Measurements from ENCODE around the gene TLK2. TPM values are rescaled to one million over a fixed set of nuclear protein-coding genes. Genes with fewer than 3 reads are reported as not detected.

TLK2 gene
- total RNA-seq, 3 donors from 2014 or later (not counting 1 experiment from before 2014, with no cell fraction given) = 63.8 to 77.2 (median 68.2) TPM

DNA sequence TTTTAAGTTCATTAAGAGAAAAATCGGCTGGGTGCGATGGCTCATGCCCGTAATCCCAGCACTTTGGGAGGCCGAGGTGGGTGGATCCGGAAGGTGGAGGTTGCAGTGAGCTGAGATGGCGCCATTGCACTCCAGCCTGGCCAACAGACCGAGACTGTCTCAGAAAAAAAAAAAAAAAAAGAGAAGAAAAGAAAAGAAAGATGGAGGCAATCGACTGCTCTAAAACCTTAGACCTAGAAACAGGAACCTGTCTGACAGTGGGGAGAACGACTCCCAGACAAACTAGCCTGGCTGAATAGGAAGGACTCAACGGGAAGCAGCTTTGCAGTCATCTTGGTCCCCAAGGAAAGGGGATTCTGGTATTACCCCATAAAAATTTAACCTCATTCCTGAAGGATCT is 162.5 kb downstream of the TLK2 start:
- Histone ChIP-seq H3K4me3 (ENCODE audit: low read length) (no peak overlapping the region), H3K27ac (ENCODE audit: low read length) (no peak overlapping the region), H3K4me1 (ENCODE audit: control insufficient read depth, insufficient read depth, low read length) (no peaks in the 10 kb centered on the region), H3K9me3 (ENCODE audit: control insufficient read depth, insufficient read depth, low read length) (no peaks in the 10 kb centered on the region), H3K27me3 (ENCODE audit: control insufficient read depth, insufficient read depth, low read length) (no peaks in the 10 kb centered on the region), H3K36me3 (ENCODE audit: control insufficient read depth, insufficient read depth, low read length) (no peaks in the 10 kb centered on the region)
- Mint-ChIP-seq H3K27me3 (ENCODE audit: low read depth in 2 of 2) (peaks cover 0 to 5% of the 10 kb centered on the region in 2 donors), H3K4me3 (no peak overlapping the region), H3K9me3 (no peaks in the 10 kb centered on the region), H3K4me1 (no peaks in the 10 kb centered on the region), H3K27ac (no peak overlapping the region), H3K36me3 (no peaks in the 10 kb centered on the region)
- no peak for ATAC-seq
- DNase-seq = no peak
- intact Hi-C loops (cut with micrococcal nuclease) = no loop called here
- TF ChIP-seq, protein P1, sequence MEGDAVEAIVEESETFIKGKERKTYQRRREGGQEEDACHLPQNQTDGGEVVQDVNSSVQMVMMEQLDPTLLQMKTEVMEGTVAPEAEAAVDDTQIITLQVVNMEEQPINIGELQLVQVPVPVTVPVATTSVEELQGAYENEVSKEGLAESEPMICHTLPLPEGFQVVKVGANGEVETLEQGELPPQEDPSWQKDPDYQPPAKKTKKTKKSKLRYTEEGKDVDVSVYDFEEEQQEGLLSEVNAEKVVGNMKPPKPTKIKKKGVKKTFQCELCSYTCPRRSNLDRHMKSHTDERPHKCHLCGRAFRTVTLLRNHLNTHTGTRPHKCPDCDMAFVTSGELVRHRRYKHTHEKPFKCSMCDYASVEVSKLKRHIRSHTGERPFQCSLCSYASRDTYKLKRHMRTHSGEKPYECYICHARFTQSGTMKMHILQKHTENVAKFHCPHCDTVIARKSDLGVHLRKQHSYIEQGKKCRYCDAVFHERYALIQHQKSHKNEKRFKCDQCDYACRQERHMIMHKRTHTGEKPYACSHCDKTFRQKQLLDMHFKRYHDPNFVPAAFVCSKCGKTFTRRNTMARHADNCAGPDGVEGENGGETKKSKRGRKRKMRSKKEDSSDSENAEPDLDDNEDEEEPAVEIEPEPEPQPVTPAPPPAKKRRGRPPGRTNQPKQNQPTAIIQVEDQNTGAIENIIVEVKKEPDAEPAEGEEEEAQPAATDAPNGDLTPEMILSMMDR (IDR thresholded peaks at IDR 0.05) = no peak
- WGBS (ENCODE audit: insufficient coverage) = 75% methylated on average over 10 of the region's 10 CpGs

DNA sequence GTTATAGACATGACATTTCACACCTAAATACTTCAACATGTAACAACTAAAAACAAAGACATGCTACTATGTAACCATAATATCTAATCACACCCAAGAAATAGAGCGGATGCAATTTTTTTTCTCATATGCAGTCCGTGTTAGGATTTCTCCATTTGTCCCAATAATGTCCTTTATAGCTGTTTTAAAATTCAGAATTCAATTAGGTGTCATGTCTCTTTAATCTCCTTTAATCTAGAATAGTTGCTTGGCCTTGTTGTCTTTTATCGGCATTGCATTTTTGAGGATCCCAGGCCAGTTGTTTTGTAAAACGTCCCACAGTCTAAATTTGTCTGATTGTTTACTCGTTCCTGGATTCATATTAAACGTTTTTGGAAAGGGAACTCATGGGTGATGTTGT is 163.3 kb downstream of the TLK2 start:
- Mint-ChIP-seq H3K4me3 (no peak overlapping the region), H3K36me3 (no peaks in the 10 kb centered on the region), H3K9me3 (no peaks in the 10 kb centered on the region), H3K27me3 (ENCODE audit: low read depth in 2 of 2) (peaks cover 0 to 5% of the 10 kb centered on the region in 2 donors), H3K4me1 (no peaks in the 10 kb centered on the region), H3K27ac (no peak overlapping the region)
- Histone ChIP-seq H3K9me3 (ENCODE audit: control insufficient read depth, insufficient read depth, low read length) (no peaks in the 10 kb centered on the region), H3K27me3 (ENCODE audit: control insufficient read depth, insufficient read depth, low read length) (no peaks in the 10 kb centered on the region), H3K36me3 (ENCODE audit: control insufficient read depth, insufficient read depth, low read length) (no peaks in the 10 kb centered on the region), H3K4me1 (ENCODE audit: control insufficient read depth, insufficient read depth, low read length) (no peaks in the 10 kb centered on the region), H3K27ac (ENCODE audit: low read length) (no peak overlapping the region), H3K4me3 (ENCODE audit: low read length) (no peak overlapping the region)
- TF ChIP-seq, protein P1 (IDR thresholded peaks at IDR 0.05) = no peak
- WGBS (ENCODE audit: insufficient coverage) = 90% methylated on average over 6 of the region's 6 CpGs
- intact Hi-C loops (cut with micrococcal nuclease) = no loop called here
- ATAC-seq (no peak), DNase-seq (no peak)

DNA sequence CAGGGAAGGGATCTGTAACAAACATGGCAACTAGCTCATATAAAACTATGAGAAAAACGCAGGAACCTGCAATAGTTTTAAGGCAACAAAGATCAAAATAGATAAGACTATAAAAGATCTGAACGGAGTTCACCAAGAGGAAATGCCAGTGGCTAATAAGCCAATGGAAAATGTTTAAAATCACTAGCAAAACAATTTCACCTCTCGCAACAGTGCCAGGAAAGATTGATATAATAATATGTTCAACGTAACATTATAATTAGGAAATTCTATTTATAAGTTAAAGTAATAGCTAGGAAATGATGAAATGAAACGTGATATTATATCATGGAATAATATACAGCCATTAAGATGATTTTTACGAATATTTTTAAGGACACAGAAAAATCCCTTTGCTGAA is 164.9 kb downstream of the TLK2 start:
- Mint-ChIP-seq H3K36me3 (no peaks in the 10 kb centered on the region), H3K27ac (no peak overlapping the region), H3K4me1 (no peaks in the 10 kb centered on the region), H3K4me3 (no peak overlapping the region), H3K27me3 (ENCODE audit: low read depth in 2 of 2) (peaks cover 0 to 5% of the 10 kb centered on the region in 2 donors), H3K9me3 (no peaks in the 10 kb centered on the region)
- ATAC-seq = no peak
- no peaks in the 10 kb centered on the region for H3K27me3 ChIP-seq (ENCODE audit: control insufficient read depth, insufficient read depth, low read length)
- H3K36me3 ChIP-seq (ENCODE audit: control insufficient read depth, insufficient read depth, low read length) = no peaks in the 10 kb centered on the region
- no peak overlapping the region for H3K4me3 ChIP-seq (ENCODE audit: low read length)
- no peak for DNase-seq
- intact Hi-C loops (cut with micrococcal nuclease) = no loop called here
- TF ChIP-seq, protein P1 (IDR thresholded peaks at IDR 0.05) = no peak
- H3K27ac ChIP-seq (ENCODE audit: low read length) = no peak overlapping the region
- no peaks in the 10 kb centered on the region for H3K4me1 ChIP-seq (ENCODE audit: control insufficient read depth, insufficient read depth, low read length)
- 67% methylated on average over 3 of the region's 6 CpGs for WGBS (ENCODE audit: insufficient coverage)
- no peaks in the 10 kb centered on the region for H3K9me3 ChIP-seq (ENCODE audit: control insufficient read depth, insufficient read depth, low read length)

DNA sequence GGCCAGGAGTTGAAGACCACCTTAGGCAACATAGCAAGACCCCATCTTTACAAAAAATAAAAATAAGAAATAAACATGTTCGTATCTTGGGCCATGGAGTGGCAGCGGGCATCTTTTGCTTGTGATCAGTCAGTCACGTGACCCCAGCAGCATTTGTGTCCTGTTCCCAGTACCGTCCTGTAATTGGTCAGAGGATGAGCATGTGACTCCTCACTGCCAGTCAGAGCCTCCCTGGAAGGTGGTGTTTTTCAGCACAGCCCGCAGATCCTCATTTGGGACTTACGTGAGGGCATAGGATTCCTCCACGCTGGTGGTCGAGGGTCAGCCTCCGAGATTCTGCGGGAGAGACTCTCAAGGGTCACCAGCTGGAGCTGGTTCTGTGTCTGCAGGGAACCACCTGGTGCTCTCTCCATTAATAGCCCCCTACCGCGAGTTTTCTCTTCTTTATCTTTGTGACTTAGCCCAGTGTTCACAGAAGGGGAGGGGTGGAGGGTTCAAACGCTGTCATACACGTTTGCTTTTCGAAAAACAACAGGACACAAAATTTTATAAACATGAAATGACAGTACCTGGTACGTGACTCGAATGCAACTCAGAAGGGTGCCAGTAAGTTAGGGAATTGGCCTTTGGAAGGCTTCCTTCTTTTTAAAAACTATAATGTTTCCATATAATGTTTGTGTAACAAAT is 166.0 kb downstream of the TLK2 start:
- Histone ChIP-seq H3K27me3 (ENCODE audit: control insufficient read depth, insufficient read depth, low read length) (no peaks in the 10 kb centered on the region), H3K9me3 (ENCODE audit: control insufficient read depth, insufficient read depth, low read length) (no peaks in the 10 kb centered on the region), H3K27ac (ENCODE audit: low read length) (no peak overlapping the region), H3K4me3 (ENCODE audit: low read length) (no peak overlapping the region), H3K36me3 (ENCODE audit: control insufficient read depth, insufficient read depth, low read length) (no peaks in the 10 kb centered on the region), H3K4me1 (ENCODE audit: control insufficient read depth, insufficient read depth, low read length) (no peaks in the 10 kb centered on the region)
- 90% methylated on average over 15 of the region's 17 CpGs for WGBS (ENCODE audit: insufficient coverage)
- intact Hi-C loops (cut with micrococcal nuclease) = no loop called here
- DNase-seq (no peak), ATAC-seq (no peak)
- Mint-ChIP-seq H3K4me1 (no peaks in the 10 kb centered on the region), H3K36me3 (no peaks in the 10 kb centered on the region), H3K27ac (no peak overlapping the region), H3K4me3 (no peak overlapping the region), H3K27me3 (ENCODE audit: low read depth in 2 of 2) (peaks cover 0 to 5% of the 10 kb centered on the region in 2 donors), H3K9me3 (no peaks in the 10 kb centered on the region)
- TF ChIP-seq, protein P1 (IDR thresholded peaks at IDR 0.05) = no peak

Measured in natural killer cell (primary cell).